ENCODE results near the gene BMP8A.
"Not testable (repeated sequence)": the region's sequence is repeated elsewhere in the genome, so short reads cannot be mapped to it uniquely, and the experiment has no call there.

BMP8A gene

DNA sequence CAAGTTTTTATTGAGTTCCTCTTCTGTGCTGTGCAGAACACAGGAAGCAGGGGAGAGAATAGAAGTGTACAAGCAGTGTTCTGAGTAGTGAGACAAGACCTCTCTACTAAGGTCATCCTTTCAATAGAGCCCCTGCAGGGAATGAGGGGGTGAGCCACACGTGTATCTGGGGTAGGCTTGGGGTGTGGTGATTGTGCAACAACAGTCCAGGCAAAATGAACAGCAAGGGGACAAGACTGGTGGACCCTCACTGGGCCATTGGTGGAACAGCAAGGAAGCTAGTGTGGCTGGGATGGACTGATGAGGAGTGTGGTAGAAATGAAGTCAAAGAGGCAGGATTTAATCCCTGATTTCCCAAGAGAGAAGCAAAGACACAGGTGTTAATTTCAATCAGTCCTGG, 8.2 kb upstream of the BMP8A start:
- DNase-seq, result no peak

DNA sequence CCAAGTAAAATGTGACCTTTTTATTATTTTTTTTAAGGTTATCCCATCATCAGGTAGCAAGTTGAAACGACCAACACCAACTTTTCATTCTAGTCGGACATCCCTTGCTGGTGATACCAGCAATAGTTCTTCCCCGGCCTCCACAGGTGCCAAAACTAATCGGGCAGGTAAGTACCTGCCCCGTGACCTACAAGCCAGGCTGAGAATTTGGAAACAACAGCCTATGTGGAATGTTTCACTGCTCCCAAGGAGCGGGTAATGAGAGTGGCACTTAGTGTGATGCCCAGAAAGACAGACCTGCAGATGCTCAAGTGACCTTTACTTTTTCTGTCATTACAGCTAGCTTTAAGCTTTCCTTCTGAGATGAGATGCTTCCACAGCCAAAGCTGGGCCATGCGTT, 6.9 kb upstream of the BMP8A start:
- DNase-seq, result no peak

DNA sequence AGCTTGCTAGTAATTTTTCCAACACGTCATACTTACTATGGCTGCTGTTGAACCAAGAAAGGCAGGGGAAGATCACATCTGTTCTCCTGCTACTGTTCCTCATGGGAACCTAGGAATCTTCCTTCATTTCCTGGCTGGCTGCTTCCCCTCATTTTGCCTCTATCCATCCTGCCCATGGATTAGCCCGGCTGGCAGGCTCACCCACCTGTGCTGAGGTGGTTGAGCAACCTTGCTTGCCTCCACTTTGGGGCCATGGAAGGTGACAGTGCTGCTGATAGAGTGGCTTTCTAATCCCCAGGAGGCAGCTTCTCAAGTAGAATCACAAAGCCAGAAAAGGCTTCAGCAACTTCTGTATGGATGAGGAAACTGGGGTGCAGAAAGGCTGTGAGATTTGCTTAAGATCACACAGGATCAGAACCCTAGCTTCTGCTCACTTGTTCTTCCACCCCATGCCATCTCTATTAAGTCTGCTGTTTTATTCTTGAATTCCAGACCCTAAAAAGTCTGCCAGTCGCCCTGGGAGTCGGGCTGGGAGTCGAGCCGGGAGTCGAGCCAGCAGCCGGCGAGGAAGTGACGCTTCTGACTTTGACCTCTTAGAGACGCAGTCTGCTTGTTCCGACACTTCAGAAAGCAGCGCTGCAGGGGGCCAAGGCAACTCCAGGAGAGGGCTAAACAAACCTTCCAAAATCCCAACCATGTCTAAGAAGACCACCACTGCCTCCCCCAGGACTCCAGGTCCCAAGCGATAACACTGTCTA, 6.2 kb upstream of the BMP8A start:
- DNase-seq, result no peak

DNA sequence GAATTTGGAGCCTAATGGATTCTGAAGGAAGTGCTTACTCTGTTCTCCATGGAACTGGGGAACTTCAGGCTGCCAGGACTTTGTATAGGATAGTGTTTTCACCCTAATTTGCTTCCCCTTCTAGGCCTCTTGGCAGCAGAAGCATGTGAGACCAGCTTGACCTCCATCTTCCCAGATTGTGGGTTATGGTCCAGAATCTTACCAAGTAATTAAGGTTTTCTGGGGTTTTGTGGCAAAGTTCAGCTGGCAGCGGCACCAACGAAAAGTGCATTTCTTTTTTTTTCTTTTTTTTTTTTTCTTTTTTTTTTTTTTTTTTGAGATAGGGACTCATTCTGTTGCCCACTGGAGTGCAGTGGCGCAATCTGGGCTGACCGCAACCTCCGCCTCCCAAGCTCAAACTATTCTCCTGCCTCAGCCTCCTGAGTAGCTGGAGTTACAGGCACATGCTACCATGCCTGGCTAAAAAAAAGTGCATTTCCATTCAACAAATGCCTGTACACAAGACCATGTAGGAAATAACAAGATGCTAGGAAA, 3.4 kb upstream of the BMP8A start:
- no peak for DNase-seq

DNA sequence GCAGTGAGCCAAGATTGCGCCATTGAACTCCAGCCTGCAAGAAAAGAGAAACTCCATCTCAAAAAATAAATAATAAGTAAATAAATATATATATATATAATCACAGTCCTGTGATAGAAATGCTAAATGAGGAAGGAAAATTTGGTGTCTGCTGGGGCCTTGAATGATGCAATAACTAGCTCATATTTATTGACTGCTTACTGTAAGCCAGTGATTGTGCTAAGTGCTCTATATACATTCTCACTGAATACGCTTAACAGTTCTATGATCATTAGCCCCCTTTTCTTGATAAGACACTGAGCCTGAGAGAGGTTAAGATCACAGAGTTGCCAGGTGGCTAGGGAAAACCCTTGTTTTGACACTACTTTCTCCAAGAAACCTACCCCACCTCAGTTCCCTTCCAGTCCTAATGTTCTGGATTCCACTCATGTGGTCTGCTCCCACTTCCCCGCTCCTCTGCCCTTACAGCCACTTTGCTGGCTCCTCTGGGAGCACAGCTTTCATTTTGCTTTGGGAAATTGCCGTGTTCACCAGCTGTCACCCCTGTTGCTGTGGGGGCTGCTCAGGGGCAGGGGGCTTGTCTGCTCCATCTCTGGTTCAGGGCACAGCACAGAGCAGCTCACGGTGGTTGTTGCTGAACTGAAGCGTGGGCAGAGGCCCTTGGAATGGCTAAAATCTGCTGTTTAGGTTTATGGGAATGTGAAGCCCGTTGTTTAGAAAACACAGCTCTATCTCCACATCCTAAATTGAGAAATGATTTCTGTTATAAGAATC, 2.5 kb upstream of the BMP8A start:
- DNase-seq, result no peak

DNA sequence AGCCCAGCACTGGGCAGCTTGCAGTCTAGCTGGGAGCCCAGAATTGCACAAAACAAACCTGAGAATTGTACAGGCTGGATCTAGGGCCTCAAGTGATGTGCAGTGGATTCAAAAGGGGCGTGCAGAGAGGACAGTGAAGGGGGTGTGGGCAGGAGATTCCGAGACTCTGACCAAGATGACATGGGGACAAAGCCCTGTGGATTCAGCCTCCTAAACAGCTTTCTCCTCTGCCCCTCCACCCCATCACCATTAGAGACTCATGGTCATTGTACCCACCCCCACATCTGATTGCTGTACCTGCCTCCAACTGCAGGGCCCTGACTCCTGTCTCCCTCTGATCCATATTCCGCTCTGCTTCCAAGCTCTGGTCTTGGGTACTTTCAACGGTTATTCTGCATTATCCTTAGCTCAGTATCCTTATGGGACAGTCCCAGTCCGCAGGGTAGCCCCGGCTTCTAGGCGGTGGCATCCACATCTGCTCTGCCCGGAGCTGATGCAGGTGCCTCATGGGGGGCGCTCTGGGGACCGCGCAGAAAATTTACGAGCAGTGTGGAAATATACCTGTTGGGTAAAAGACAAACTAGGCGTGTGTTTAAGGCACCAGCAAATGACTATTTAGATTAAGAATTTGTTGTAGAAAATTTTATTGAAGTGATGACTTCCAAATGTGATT, 1.7 kb upstream of the BMP8A start:
- no peak for DNase-seq

DNA sequence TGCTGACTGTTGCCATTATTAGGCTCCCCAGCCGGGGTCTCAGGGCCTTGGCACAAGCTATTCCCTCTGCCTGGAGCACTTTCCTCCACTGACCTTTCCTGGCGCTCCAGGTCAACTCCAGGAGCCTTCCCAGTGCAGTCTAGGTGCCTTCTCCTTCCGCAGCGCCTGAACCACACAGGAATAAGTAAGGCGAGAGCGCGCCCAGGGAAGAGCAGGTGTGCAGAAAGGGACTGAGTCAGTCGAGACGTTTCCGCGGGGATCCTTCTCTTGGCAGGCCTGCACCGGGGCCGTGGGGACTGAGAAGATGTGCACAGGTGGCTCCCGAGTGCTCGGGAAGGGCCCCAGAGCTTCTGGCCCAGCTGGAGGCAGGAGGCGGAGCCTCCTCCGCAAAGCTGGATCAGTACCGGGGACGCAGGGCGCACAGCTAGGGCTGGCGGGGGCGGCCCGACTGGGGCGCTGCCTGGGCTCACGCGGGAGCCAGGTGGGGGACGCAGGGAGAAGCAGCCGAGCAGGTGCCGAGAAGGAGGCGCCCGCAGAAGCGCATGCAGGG, 765 bp upstream of the BMP8A start:
- no peak for DNase-seq

DNA sequence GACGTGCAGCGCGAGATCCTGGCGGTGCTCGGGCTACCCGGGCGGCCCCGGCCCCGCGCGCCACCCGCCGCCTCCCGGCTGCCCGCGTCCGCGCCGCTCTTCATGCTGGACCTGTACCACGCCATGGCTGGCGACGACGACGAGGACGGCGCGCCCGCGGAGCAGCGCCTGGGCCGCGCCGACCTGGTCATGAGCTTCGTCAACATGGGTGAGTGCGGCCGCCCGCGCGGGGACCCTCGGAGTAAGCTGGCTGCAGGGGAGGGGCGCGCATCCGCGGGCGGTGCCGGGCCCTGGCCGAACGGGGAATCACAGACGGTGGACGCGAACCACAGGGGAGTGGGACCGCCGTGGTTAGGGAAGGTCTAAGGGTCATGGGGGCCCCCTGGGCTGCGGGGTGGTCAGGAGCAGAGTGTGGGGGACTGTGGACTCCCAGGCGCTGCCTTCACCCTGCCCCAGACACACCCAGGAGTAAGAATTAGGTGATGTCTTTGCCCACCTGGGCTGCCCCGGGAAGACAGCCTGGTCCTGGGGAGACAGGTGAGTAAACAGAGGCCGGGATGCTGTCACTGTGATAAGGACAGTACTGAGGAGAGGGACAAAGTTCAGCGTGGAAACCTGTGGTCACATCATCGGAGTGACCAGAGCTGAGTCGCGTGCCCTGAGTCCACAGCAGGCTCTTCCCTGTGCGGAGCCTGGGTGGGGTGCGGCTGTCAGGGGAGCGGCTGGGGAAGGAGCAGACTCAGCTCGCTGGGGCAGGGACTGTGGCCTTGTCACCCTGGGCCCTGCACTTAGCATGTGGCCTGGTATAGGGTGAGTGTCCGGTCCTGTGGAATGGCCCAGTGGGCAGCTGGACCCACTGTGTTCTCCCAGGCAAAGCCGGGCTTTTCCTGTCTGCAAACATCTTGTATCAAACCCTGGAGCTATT, 944 bp downstream of the BMP8A start:
- DNase-seq, result not testable (repeated sequence)

DNA sequence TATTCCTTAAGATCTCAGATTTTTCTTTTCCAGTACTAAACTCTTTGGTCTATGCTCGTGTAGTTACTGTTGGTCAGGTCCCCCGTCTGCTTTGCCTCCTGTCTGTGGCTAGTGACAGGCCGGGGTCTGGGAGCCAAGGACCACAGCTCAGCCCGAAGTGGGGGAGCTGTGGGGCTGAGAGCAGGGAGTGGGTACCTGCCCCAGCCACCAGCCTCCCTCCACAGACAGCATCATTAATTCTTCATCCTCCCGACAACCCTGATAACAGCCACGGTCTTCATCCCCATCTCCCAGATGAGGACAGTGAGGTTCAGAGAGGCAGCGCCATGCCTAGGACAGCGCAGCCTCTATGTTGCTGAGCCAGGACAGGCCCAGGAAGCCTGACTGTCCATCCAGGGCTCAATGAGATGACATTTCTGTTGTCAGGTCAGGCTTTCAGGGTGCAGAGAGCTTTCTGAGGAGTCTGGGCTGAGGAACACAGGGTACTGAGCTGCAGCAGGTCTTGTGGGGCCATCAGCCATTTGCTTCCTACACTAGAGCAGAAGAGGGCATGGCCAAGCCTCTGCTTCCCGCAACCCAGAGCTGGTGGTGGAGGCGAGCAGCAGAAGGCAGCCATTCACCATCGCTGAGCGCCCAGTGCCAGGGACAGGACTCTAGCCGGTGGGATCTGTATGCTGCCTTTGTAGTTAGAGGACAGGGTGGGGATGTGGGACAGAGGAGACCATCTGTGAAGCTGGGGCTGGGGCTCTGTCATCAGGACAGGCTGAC, 1.8 kb downstream of the BMP8A start:
- not testable (repeated sequence) for DNase-seq

DNA sequence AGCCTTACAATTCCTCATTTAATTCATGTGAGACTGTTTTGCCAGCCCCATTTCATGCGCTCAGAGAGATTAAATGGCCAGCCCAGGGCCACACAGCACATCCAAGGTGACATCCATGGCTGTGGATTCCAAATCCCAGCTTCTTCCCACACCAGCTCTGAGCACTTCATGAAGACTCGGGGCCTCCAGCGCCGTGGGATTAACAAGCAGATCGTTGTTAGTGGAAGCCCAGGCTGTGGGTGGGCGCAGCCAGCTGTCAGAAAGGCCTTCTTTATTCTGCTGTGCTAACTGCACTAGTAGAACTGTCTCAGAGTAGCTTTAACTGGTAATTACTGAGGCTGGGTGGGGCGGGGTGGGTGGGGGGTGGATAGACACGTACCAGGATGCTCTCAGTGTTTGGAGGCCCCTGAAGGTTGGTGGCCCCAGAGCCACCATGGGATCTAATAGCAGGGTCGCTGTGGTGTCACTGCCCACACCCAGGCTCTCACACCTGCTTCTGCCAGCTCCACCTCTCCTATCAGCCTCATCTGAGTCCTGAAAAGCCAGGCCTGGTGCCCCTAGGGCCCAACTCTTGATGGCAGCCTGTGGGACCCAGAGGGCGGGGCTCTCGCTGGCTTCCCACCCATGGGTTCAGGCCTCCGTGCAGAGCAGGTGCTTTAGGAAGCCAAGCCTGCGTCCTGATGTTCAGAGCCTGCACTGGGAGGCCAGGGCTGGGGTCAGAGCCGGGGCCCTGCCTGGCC, 3.4 kb downstream of the BMP8A start:
- no peak for DNase-seq

DNA sequence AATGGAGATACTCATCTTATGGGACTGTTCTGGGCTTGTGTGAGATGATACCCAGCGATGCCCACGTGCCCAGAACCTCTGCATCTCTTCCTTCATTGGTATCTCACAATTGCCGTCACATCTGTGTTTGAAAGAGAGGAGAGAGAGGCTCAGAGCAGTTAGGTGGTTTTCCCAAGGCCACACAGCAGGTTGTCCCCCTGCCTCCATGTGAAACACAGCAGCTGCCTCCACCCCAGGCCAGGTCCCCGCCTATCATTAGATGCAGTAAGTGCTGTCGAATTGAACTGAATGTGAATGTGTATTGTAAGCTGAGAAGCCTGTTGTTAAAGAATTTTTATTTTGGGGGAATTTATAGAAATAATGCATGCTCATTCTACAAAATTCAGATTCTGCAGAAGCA, 5.1 kb downstream of the BMP8A start:
- DNase-seq, result not testable (repeated sequence)

DNA sequence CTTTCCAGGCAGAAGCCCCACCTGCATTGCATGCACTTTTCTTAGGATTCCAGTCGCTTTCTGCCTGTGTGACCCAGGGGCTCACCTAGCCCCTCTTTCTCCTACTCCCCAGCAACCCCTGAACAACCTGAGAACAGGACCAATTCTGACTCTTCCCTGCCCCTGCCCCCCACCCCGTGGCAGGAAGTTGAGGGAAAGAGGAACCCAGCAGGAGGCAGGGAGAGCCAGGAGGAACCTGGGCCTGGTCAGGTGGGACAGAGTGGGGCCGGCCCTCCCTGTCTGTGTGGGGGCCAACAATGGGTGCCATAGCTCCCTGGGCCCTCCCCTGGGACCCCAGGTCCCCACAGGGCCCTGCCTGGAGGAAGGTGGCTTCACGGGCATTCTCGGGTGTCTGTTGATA, 6.1 kb downstream of the BMP8A start:
- no peak for DNase-seq

DNA sequence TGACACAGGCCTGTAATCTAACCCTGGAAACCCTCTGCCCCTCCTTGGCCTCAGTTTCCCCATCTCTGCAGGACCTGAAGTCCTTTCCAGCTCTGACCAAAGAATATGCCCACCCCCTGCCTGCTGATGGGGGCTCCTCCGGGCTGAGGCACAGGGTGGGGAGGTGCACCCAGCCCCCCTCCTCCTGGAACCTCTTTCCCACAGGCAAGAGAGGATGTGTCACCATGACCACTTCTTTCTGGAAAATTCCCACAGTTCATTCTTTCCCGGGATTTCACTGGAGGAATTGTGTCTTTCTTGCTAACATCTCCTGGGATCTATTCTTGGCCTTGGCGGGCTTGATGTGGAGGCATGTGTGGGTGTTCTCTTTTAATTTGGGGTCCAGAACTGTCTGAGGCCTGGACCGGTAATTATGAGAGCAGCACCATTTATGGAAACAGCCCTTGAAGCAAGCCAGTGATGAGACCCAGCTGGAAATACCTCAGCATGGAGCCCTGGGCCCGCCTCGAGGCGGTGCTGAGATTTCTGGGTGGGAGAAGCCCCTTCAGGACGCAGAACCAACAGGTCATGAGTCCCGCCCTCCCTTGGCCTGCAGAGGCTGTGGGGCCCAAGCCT, 6.8 kb downstream of the BMP8A start:
- not testable (repeated sequence) for DNase-seq

DNA sequence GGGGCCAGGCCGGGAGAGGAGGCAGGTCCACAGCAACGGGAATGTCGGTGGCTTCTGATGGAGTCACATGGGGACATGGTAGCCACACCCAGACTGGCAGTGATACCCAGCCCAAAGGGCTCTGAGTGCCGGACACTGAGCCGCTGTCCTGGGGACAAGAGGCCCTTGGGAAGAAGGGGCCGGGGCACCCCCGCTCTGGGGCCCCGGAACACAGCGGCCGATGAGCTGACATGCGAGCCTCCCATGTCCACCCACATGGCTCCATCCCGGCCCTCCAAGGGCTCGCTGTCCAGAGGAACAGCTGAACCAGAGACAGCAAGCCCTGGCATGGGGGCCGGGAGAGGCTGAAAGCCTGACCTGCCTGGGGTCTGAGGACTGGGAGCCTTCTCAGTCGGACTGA, 7.4 kb downstream of the BMP8A start:
- DNase-seq, result not testable (repeated sequence)

DNA sequence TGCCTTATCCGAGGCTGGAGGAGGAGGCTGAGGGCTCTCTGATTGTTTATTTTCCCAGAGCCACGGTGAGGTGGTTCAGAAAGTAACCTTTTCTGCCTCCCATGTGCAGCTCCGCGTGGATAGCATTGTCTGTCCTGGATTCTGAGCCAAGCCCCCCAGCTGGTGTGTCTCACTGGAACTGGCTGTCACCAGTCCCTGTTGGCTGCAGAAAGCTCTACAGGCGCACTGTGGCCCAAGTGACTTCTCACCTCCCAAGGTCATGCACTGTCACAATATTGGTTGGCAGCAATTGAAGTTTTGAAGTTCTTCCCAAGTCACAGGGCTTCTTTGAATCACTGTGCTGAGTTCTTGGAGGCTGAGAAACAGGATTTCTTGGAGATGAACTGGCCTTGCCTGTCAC, 8.2 kb downstream of the BMP8A start:
- no peak for DNase-seq

DNA sequence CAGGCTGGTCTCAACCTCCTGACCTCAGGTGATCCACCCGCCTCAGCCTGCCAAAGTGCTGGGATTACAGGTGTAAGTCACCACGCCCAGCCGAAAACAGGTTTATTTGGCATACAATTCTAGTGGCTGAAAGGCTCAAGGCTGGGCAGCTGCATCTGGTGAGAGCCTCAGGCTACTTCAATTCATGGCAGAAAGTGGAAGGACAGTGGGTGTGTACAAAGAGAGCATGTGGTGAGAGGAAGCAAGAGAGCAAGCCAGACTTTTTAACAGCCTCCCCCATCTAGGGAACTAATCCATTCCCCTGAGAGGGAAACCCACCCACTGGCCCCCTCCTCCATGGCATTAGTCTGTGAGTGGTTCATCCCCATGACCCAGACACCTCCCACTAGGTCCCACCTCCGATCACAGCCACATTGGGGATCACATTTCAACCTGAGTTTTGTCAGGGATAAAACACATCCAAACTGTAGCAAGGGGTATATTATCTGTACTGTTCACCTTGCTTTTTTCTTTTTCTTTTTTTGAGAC, 9.5 kb downstream of the BMP8A start:
- no peak for DNase-seq

DNA sequence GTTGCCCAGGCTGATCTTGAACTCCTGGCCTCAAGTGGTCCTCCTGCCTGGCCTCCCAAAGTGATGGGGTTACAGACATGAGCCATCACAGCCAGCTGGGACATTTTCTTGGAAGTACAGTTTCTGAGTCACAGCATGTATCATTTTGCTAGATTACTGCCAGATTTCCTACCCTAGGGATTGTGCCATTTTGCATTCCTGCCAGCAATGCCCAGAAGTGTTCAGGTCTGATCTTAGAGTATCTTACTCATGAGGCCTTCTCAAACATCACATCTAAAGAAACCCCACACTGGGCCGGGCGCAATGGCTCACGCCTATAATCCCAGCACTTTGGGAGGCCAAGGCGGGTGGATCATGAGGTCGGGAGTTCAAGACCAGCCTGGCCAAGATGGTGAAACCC, 10.2 kb downstream of the BMP8A start:
- DNase-seq, result no peak

DNA sequence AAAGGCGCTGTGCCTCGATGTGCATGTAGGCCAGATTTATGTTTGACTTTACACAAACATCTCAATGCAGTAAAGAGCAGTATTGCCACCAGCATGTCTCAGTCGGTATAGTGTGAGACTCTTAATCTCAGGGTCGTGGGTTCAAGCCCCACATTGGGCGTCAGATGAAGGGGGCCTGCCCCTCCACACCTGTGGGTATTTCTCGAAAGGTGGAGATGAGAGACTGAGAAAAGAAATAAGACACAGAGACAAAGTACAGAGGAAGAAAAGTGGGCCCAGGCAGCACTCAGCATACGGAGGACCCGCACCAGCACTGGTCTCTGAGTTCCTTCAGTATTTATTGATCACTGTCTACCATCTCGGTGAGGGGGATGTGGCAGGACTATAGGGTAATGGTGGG, 13.0 kb downstream of the BMP8A start:
- not testable (repeated sequence) for DNase-seq

DNA sequence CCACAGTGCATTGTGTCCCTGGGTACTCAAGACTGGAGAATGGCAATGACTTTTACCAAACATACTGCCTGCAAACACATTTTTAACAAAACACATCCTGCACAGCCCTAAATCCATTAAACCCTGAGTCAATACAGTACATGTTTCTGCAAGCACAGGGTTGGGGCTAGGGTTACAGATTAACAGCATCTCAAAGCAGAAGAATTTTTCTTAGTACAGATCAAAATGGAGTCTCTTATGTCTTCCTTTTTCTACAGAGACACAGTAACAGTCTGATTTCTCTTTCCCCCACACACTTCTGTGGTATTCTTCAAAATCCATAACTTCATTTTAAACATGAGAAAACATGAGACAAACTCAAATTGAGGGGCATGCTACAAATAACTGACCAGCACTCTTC, 13.9 kb downstream of the BMP8A start:
- DNase-seq, result no peak

Data from activated T-cell treated with anti-CD3 and anti-CD28 coated beads for 4 hours (primary cell).